Ascending aorta (tissue), 2 donors: ENCODE measurements around the gene KANK4. TPM values are rescaled to one million over a fixed set of nuclear protein-coding genes. Genes with fewer than 3 reads are reported as not detected.

ENCODE experiments used
- DNase-seq, 2 donors: peaks; one replicate each; pipeline ENCODE4 v3.0.0-alpha.2; 2019; ENCODE audit warnings: low spot score in 2 of 2
- H3K27ac ChIP-seq, 2 donors: fragments of 200-600 bp; sonication (generic); one replicate each; pipeline ENCODE4 v1.5.1; 2016 to 2017; ENCODE audit warnings: mild to moderate bottlenecking in 1 of 2
- H3K27me3 ChIP-seq: fragments of 200-600 bp; sonication (generic); one replicate; pipeline ENCODE4 v1.5.1; 2017
- H3K36me3 ChIP-seq, 2 donors: fragments of 200-600 bp; sonication (generic); one replicate each; pipeline ENCODE4 v1.5.1; 2016
- H3K4me1 ChIP-seq, 2 donors: fragments of 200-600 bp; sonication (generic); one replicate each; pipeline ENCODE4 v1.5.1; 2016 to 2017; ENCODE audit warnings: mild to moderate bottlenecking in 1 of 2
- H3K4me3 ChIP-seq, 2 donors: fragments of 200-600 bp; sonication (generic); one replicate each; pipeline ENCODE4 v1.5.1; 2016 to 2017; ENCODE audit warnings: mild to moderate bottlenecking in 1 of 2
- H3K9me3 ChIP-seq, 2 donors: fragments of 200-600 bp; sonication (generic); one replicate each; pipeline ENCODE4 v1.5.1; 2016
- intact Hi-C: fragments of 100-400 bp; cut with DNase I; formaldehyde crosslinking; loops from one replicate; pipeline ENCODE4 v1.15.1; 2023
- total RNA-seq: library from RNA; depleted of rRNA; stranded (reverse); fragments of >200 nt; gene quantifications from one replicate; pipeline ENCODE4 v1.1.0, GENCODE V29; 2016
- TF ChIP-seq, protein P1 (sequence below), 3 experiments: fragments of 200-600 bp in 2 of 3; fragments of 450-650 bp in 1 of 3; sonication (generic) in 2 of 3; IDR thresholded peaks; one replicate each; pipeline ENCODE4 v1.5.1; 2016 to 2019; ENCODE audit warnings: antibody characterized with exemption in 3 of 3, mild to moderate bottlenecking in 1 of 3, moderate library complexity in 1 of 3

KANK4 gene
- total RNA-seq, 1 donor from 2014 or later, result not detected

DNA sequence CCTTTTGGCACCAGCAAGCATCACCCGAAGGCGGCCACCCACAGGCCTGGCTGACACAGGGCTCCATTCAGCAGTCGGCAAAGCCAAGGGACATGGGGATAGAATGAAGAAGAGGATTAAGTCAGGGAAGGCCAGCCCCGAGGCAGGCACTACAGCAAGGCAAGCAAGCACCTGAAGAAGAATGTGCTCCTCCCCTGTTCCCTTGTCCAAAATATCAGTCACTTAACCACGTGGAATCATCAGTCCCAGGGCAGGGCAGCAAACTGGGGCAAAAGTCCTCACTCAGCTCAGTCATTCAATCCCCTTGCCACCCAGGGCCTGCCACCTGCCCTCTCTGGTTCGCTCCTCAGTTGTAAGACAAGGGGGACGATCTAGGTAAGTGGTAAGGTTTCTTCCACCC lies 9.3 kb downstream of the KANK4 start:
- H3K27me3 ChIP-seq, result no peaks in the 10 kb centered on the region
- no peaks in the 10 kb centered on the region for H3K36me3 ChIP-seq
- intact Hi-C loops, result no loop called here
- no peaks in the 10 kb centered on the region for H3K9me3 ChIP-seq
- TF ChIP-seq, protein P1, sequence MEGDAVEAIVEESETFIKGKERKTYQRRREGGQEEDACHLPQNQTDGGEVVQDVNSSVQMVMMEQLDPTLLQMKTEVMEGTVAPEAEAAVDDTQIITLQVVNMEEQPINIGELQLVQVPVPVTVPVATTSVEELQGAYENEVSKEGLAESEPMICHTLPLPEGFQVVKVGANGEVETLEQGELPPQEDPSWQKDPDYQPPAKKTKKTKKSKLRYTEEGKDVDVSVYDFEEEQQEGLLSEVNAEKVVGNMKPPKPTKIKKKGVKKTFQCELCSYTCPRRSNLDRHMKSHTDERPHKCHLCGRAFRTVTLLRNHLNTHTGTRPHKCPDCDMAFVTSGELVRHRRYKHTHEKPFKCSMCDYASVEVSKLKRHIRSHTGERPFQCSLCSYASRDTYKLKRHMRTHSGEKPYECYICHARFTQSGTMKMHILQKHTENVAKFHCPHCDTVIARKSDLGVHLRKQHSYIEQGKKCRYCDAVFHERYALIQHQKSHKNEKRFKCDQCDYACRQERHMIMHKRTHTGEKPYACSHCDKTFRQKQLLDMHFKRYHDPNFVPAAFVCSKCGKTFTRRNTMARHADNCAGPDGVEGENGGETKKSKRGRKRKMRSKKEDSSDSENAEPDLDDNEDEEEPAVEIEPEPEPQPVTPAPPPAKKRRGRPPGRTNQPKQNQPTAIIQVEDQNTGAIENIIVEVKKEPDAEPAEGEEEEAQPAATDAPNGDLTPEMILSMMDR (IDR thresholded peaks at IDR 0.05), result no peak
- H3K27ac ChIP-seq, result no peak overlapping the region
- no peaks in the 10 kb centered on the region for H3K4me1 ChIP-seq
- no peak overlapping the region for H3K4me3 ChIP-seq
- no peak for DNase-seq

DNA sequence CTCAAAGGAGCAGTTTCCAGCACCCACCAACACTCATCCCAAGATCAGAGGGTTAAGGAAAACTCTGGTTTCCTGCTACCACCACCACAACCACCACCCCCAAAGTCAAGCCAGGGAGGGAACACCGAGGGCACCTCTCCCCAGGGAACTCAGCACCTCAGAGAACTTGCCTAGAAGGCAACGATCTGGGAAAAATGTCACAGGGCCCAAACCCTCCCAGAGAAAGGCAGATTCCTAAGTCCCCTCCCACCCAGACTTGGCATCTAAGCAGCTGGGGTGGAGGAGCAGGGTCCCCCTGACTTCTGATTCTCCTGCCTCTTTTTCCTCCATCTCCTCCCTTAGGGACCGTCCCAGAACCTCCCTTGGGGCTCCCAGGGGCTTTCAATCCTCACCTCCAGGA lies 10.6 kb downstream of the KANK4 start:
- H3K27ac ChIP-seq, result no peak overlapping the region
- no peak overlapping the region for H3K4me3 ChIP-seq
- TF ChIP-seq, protein P1 (IDR thresholded peaks at IDR 0.05), result no peak
- intact Hi-C loops, result no loop called here
- no peaks in the 10 kb centered on the region for H3K27me3 ChIP-seq
- H3K9me3 ChIP-seq, result no peaks in the 10 kb centered on the region
- DNase-seq, result no peak
- no peaks in the 10 kb centered on the region for H3K4me1 ChIP-seq
- H3K36me3 ChIP-seq, result no peaks in the 10 kb centered on the region

- no peak for DNase-seq
- no peaks in the 10 kb centered on the region for H3K36me3 ChIP-seq
- TF ChIP-seq, protein P1 (IDR thresholded peaks at IDR 0.05), result no peak
- no peaks in the 10 kb centered on the region for H3K4me1 ChIP-seq
- intact Hi-C loops, result no loop called here
- H3K27ac ChIP-seq, result no peak overlapping the region
- H3K27me3 ChIP-seq, result no peaks in the 10 kb centered on the region
- no peaks in the 10 kb centered on the region for H3K9me3 ChIP-seq
- H3K4me3 ChIP-seq, result no peak overlapping the region
These were observed 11.2 kb downstream of the KANK4 start for GRCh38 chr1:62307895-62308492.

DNA sequence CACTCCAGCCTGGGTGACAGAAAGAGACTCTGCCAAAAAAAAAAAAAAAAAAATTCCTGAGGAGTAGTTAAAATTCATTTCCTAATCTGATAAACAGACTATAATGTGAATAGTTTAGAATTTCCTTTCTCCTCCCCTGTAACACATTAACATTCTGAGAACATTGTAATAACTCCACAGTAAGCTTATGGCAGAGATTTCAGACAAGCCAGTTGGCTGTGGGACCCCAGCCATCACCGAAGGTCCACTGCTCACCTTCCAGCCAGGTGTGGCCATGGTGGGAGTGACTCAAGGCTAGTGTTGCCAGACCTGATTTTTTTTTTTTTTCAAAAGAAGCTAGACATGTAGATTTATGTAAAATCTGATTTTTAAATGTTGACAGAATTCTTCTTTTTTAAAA lies 11.8 kb downstream of the KANK4 start:
- Histone ChIP-seq H3K4me3 (no peak overlapping the region), H3K4me1 (no peaks in the 10 kb centered on the region), H3K27ac (no peak overlapping the region), H3K36me3 (no peaks in the 10 kb centered on the region), H3K27me3 (no peaks in the 10 kb centered on the region), H3K9me3 (no peaks in the 10 kb centered on the region)
- TF ChIP-seq, protein P1 (IDR thresholded peaks at IDR 0.05), result no peak
- intact Hi-C loops, result no loop called here
- no peak for DNase-seq

DNA sequence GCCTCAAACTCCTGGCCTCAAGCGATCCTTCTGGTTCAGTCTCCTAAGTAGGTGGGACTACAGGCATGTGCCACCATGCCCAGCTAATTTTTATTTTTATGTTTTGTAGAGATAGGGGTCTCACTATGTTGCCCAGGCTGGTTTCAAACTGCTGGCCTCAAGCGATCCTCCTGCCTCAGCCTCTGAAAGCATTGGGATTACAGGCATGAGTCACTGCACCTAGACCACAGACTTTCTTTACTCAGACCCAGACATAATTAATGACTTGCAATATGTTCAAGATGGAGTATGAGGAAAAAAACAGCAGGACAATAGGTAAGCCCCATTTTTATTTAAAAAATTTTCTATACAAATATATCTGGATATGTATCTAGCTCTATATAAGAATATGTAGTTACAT lies 13.2 kb downstream of the KANK4 start:
- no peak overlapping the region for H3K27ac ChIP-seq

More for the DNA sequence above, 13.2 kb downstream of the KANK4 start:
- Histone ChIP-seq H3K9me3 (no peaks in the 10 kb centered on the region), H3K4me1 (no peaks in the 10 kb centered on the region), H3K36me3 (no peaks in the 10 kb centered on the region), H3K4me3 (no peak overlapping the region), H3K27me3 (no peaks in the 10 kb centered on the region)
- intact Hi-C loops, result no loop called here
- DNase-seq, result no peak
- TF ChIP-seq, protein P1 (IDR thresholded peaks at IDR 0.05), result no peak
